AG04449 (cell line): Measurements from ENCODE around the gene MAB21L1.

Source experiments
- CTCF ChIA-PET: fragments of 350-600 bp; formaldehyde crosslinking; extraction: SDS; loops from one replicate; lab custom pipeline; 2021; ENCODE audit warnings: antibody characterized with exemption; lab: Yijun Ruan, JAX
- POLR2A ChIA-PET: fragments of 400-600, 350-600 bp; formaldehyde crosslinking; extraction: SDS; loops from one replicate; lab custom pipeline; 2020; ENCODE audit warnings: antibody characterized with exemption, inconsistent platforms; lab: Yijun Ruan, JAX
- DNase-seq: peaks from one replicate; pipeline ENCODE4 v3.0.0-alpha.2; 2010; ENCODE audit warnings: low read depth, low spot score
- H3K4me3 ChIP-seq: 2 replicates; pipeline ENCODE4 v1.5.1; 2011; ENCODE audit warnings: low read depth, mild to moderate bottlenecking, control low read depth, low read length
- CTCF ChIP-seq: IDR thresholded peaks from one replicate; pipeline ENCODE4 v1.5.1; 2011; ENCODE audit warnings: mild to moderate bottlenecking, moderate library complexity, low read length, control low read depth, inconsistent platforms; ENCODE audit not compliant: insufficient read depth; ENCODE audit errors: missing control alignments

Gene MAB21L1

GRCh38 chr13:35498231-35498630 lies 21.7 kb upstream of the MAB21L1 start:
- no peak for DNase-seq
- CTCF ChIA-PET: no interaction called here
- POLR2A ChIA-PET: no interaction called here

DNA sequence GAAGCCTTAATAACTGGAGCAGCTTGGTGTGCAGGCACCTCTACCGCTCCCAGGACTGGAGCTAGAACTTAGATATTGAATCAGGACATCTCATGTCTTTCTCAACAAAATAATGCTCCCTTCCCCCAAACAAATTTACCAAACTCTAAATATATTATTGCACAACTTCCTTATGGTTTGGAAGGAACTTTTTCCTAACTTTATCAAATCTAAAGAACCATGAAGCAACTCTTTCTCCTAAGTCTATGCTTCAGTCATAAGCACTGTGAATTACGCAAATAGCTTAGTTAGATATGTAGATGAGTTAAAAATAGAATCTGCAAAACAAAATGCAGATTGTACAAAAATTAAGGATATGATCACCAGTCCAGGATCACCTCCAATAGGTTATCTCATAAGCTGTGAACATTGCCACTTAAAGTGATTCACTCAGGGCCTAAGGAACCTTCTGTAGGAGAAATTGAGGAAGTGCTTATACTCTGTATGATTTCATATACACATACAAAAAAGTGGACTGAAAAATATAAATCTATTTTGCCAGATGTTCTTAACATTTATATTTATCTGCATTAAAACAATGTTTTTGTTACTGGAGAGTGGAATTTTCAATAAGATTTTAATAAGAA lies 20.4 kb upstream of the MAB21L1 start:
- no peak for DNase-seq
- POLR2A ChIA-PET: no interaction called here
- CTCF ChIA-PET: interaction anchor here (0.8 kb wide), 1 partner anchor 134 kb away, joined by 3 read pairs; no protein-coding TSS in a partner anchor
- no peak overlapping the region for H3K4me3 ChIP-seq
- TF ChIP-seq CTCF: no peak

More at GRCh38 chr13:35498231-35498630, 21.7 kb upstream of the MAB21L1 start:
- H3K4me3 ChIP-seq: no peak overlapping the region
- TF ChIP-seq CTCF: no peak

DNA sequence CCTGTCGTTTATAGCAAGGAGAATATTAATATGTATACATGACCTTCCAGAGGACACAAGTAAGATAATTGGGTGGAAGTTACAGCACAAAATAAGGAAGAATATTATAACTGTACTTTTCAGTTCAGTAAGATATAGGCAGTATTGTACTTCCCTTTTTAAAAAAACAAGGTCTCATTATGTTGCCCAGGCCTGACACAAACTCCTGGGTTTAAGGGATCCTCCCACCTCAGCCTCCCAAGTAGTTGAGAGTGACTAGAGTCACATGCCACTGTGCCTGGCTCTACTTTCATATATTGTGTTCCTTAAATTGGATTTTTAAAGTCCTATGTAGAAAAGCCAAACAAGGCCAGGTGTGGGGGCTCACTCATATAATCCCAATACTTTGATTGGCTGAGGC lies 19.5 kb upstream of the MAB21L1 start:
- TF ChIP-seq CTCF: no peak
- ChIA-PET POLR2A (no interaction called here), CTCF (no interaction called here)
- no peak overlapping the region for H3K4me3 ChIP-seq
- no peak for DNase-seq

- ChIA-PET CTCF (no interaction called here), POLR2A (no interaction called here)
- TF ChIP-seq CTCF: no peak
- H3K4me3 ChIP-seq: no peak overlapping the region
- no peak for DNase-seq
Measured at GRCh38 chr13:35489050-35489449, 12.6 kb upstream of the MAB21L1 start.

DNA sequence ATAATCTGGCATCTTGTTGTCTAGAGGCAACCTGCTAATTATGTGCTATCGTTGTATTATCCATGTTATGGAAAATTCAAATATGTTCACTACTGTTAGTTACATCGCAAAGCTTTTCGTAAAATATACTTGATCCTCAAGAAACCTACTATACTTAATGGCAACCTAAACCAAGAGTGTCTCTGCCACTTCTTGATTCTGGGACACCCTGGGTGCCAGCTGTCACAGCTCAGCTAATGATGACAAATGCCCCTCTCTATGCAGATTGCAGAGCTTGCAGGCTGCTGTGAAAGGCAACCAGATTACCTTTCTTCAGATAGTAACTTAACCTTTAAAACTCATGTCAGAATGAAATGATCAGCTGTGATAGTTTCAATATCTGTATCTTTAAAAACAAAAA lies 8.9 kb upstream of the MAB21L1 start:
- no peak for DNase-seq
- no peak for TF ChIP-seq CTCF
- no peak overlapping the region for H3K4me3 ChIP-seq
- CTCF ChIA-PET: interaction anchor here (0.5 kb wide), 1 partner anchor 205 kb away, joined by 3 read pairs; no protein-coding TSS in a partner anchor
- POLR2A ChIA-PET: no interaction called here

DNA sequence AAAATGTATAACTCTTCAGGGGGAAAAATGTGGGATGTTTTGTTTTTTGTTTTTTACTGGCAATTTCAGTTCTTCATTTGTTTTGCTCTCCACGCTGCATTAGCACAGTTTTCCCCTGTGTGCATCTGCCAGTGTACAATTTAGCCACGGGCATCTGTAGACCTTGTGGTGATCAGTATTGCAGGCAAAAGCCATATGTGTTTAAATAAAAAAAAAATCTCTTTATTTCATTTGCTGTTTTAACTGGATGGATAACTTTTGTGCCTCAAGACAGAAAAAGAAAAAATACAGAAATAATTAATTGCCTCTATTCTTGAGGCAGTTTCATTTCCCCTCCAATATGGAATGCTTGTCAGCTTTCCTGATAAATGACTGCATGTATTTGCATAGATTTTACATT lies 7.9 kb upstream of the MAB21L1 start:
- POLR2A ChIA-PET: no interaction called here
- no peak for TF ChIP-seq CTCF
- no peak overlapping the region for H3K4me3 ChIP-seq
- CTCF ChIA-PET: no interaction called here
- no peak for DNase-seq
